ENCODE results near the gene DNAH11. TPM values are rescaled to one million over a fixed set of nuclear protein-coding genes. Genes with fewer than 3 reads are reported as not detected.

The DNAH11 gene
- total and polyA plus RNA-seq, 2 of the 8 experiments (the other 6 are each of a cell fraction or from before 2014, with no cell fraction given): 1.8 to 4.9 TPM

DNA sequence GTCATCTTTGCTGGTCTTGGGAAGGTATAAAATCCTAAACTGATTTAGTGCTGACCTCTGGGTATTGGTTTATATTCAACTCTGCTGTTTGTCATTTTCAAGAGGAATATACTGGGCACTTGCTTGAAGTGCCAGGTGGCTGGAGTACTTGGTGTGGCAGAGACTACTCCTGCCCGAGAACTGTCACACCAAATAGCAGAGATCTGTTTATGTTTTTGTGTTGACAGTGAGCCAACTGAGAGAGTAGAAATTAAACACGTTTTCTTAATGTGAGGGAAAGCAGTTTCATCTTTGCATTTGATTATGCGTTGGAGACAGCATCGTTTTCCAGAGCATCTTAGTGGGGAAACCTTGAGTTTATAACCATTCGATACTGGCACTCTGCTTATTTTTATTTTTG lies 228.4 kb downstream of the DNAH11 start (continued):
- TF ChIP-seq, protein P1, sequence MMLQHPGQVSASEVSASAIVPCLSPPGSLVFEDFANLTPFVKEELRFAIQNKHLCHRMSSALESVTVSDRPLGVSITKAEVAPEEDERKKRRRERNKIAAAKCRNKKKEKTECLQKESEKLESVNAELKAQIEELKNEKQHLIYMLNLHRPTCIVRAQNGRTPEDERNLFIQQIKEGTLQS (IDR thresholded peaks at IDR 0.05; ENCODE audit: insufficient read depth, low read depth, low read length): no peak
- TF ChIP-seq, protein P2, sequence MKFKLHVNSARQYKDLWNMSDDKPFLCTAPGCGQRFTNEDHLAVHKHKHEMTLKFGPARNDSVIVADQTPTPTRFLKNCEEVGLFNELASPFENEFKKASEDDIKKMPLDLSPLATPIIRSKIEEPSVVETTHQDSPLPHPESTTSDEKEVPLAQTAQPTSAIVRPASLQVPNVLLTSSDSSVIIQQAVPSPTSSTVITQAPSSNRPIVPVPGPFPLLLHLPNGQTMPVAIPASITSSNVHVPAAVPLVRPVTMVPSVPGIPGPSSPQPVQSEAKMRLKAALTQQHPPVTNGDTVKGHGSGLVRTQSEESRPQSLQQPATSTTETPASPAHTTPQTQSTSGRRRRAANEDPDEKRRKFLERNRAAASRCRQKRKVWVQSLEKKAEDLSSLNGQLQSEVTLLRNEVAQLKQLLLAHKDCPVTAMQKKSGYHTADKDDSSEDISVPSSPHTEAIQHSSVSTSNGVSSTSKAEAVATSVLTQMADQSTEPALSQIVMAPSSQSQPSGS (IDR thresholded peaks at IDR 0.05; ENCODE audit: low read length): no peak
- no peak for TF ChIP-seq RBBP5 (IDR thresholded peaks at IDR 0.05; ENCODE audit: borderline replicate concordance, low read depth, low read length)
